DMS53 (cell line): ENCODE data around the gene ZNF521.

Source experiments
- DNase-seq: peaks from one replicate; lab custom pipeline; 2025; lab: John Stamatoyannopoulos, UW

ZNF521 gene

DNA sequence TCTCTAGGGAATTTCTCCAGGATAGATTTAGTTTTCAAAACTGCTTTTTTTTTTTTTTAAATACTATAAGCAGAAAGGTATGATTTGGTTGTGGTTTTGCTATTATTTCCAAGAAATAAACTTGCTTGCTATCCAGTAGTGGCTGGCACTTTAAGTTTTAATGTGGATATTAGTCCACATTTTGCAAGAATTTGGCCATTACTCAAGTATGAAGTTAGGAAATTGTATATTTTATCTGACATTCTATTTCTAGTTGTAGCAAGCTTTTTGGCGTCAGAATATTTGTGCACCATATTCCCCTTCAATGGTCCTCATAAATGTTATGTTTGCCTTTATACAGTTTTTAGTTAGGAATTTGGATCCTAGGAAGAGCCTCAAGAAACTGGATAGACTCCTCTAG, 226.3 kb downstream of the ZNF521 start:
- no peak for DNase-seq

DNA sequence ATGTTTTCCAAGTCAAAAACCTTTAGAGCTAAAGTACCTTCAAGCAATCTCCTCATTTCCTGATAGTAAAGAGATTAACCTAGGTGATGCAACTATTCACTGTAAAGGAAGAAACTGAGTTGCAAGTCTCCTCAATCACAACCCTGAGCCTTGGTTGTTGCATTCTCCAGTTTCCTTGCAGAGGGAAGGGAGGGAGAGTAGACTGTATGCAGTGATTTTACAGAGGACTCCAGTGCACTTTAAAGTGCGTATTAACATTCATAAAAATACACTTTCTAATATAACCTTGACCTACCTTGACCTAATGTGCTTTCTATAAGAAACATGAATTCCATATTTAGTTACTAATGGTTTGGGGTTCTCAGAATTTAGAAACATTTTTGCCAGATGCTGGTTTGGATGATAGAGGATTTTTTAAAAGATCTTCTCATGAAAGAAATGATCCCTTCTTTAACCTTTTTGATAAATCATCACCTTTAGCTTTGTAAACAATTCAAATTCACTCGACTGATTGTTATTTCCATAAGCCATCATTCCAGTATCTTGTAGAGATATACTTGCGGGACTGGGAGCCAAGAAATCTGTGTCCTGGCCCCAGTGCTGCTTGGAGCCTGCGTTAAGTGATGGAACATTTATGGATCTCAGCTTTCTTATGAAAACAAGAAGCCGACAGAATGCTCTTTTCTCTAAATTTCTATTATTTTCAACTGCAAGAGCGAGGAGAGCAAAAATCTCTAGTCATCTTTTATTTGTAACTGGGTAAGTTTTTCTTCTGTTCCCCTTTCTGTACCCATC, 228.3 kb downstream of the ZNF521 start:
- no peak for DNase-seq

- no peak for DNase-seq
These were observed 230.5 kb downstream of the ZNF521 start for GRCh38 chr18:25121442-25121841.

DNA sequence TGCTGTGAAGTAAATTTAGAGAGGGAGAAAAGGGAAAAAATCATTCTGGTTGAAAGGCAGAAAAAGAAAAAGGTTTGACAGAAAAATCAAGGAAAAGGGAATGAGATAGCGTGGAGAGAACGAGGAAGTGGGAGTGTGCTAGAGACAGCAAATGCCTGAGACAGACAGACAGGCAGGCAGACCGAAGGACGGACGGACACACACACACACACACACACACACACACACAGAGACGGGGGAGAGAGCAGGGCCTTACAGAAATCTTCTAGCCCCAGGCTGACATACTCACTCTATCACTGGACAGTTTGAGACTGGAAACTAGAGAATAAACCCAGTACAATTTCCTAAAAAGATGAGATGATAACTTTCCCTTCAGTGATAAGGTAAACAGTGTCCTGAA, 238.4 kb downstream of the ZNF521 start:
- no peak for DNase-seq

GRCh38 chr18:25112821-25113434, 239.0 kb downstream of the ZNF521 start:
- DNase-seq, result no peak

GRCh38 chr18:25111377-25112288, 240.3 kb downstream of the ZNF521 start:
- no peak for DNase-seq

- DNase-seq, result no peak
These were observed 242.5 kb downstream of the ZNF521 start for GRCh38 chr18:25109484-25109883.

DNA sequence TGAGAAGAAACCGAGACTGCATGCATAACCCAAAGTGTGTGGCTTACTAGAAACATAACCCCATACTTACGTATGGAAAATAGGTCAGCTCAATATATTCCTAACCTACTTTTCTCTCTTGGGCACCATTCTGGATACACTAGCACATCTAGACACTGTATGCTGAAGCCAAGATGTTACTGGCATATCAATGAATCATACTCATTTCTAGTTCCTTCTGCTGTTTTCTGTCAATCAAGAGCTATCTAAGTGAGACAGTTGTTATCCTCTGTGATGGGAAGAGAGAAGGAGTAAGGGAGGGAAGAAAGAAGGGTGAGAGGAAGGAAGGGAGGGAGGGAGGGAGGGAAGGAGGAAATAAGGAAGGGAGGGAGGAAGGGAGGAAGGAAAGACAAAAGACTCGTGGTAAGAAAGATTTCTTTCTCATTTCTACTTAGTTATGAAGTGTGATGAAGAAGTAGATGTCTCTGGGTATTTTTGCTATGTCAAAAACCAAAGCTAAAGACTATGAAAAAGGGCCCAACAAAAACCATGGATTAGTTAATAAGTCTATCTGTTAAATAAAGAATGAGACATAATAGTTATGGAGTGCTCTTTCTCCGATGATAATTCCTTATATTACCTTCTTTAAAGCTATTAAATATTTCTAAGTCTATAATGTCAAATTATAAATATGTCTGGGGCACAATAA, 248.4 kb downstream of the ZNF521 start:
- no peak for DNase-seq

- peak; percentile 9 for DNase-seq
These were observed 249.3 kb downstream of the ZNF521 start for GRCh38 chr18:25102662-25103061.

DNA sequence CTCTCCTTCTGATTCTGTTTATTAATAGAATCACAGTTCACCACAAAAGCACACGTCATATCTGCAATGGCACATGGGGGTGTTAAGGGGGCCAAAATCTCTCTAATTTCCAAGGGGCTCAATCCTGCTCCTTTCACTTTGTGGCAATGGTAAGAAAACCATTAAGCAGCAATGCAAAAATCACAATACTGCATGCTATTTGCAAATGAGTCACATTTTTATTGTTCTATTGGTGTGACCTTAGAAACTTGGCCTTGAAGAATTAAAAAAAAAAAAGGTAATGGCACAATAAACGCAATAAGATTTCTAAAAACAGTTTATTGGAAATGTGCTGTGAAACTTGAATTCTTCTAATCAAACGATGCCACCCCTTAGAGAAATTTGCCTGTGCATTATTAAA, 251.5 kb downstream of the ZNF521 start:
- DNase-seq, result no peak

DNA sequence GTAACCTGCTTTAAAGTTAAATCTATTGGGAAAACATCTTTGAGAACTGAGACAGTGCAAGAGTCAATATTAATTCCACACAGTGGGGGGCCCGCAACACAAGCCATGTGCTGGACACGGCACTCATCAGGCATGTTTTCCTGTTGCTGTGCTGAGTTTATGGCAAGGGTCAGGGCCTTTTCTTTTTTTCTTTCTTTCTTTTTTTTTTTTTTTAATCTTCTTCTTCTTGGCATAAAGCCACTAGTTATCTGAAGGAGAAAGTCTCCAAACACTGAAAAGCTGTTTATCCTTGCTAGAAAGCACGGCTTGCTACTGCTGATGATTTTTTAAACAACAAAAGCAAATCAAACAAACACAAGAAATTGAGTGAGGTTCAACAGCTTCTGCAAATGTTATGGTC, 252.1 kb downstream of the ZNF521 start:
- peak; percentile 2 for DNase-seq

DNA sequence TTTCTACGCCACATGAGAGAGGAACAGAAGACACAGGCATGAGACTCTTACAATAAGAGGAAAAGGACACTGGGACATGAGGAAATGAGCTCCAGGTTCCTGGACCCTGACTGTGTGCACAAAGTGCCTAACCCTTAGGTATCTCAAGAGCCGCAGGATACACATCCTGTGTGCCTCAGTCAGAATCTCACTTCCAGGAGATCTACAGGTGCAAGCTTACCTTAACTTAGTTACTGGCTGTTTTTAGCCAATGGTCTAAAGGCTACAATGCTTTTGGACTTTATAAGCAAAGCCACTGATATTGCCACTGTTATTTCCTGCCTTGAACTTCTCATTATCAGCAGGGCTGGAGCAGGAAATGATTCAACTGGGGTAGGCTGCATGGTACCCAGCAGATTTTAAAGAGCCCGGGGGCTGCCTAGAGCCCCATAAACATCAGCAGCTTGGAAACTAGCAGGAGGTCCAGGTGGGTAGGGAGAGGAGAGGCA, 254.4 kb downstream of the ZNF521 start:
- no peak for DNase-seq

- DNase-seq, result no peak
These were observed 254.9 kb downstream of the ZNF521 start for GRCh38 chr18:25097057-25097456.

- DNase-seq, result no peak
These were observed 258.8 kb downstream of the ZNF521 start for GRCh38 chr18:25093141-25093540.

DNA sequence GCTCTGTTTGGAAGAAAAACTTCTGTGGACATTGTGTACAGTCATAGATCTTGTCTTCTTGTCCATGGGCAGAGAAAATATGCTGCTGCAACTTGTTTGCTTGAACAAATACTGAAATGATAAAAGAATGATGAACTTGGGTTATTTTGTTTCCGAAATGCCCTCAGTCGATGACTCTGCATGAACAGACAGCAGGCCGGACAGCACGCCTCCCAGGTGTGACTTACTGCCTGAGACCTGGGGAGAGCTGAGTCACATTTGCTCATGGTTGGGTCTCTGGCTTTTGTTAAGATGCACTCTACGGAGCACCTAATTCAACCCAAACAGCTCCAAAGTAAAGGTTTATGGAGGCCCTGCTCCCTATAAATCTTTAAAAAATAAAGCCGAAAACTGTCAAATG, 262.5 kb downstream of the ZNF521 start:
- DNase-seq, result no peak

DNA sequence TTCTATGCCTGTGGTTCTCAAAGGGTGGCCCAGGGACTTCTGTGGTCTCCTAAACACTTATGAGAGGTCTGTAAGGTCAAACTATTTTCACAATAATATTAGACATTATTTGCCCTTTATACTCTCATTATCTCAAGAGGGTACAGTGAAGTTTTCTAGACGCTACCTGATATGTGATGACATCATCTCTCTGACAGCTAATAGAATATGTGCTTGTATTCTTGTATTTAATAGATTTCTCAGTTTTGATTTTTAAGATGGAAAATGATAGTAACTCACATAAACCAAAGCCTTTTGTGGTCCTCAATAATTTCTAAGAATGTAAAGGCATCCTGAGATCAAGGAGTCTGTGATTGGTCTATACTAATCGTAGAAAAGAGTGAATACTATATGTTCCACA, 265.1 kb downstream of the ZNF521 start:
- DNase-seq, result no peak

GRCh38 chr18:25081001-25081400, 271.0 kb downstream of the ZNF521 start:
- no peak for DNase-seq

DNA sequence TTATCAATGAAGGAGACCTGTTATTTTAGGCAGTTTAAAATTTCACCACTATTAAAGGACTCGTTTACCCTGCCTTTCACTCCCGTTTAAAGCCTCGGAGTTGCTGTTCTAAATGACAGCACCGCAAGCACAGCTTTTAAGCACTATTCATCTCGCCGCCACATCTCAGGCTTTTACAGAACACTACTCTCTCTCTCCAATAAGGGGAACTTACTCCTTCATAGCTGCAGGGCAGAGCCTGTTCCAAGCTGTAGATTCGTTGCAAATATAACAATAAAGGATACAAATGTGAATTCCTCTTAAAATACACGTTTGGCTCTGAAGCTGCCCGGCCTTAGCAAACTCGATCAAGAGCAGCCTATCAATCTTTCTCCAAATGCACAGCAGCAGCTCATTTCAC, 271.8 kb downstream of the ZNF521 start:
- no peak for DNase-seq

DNA sequence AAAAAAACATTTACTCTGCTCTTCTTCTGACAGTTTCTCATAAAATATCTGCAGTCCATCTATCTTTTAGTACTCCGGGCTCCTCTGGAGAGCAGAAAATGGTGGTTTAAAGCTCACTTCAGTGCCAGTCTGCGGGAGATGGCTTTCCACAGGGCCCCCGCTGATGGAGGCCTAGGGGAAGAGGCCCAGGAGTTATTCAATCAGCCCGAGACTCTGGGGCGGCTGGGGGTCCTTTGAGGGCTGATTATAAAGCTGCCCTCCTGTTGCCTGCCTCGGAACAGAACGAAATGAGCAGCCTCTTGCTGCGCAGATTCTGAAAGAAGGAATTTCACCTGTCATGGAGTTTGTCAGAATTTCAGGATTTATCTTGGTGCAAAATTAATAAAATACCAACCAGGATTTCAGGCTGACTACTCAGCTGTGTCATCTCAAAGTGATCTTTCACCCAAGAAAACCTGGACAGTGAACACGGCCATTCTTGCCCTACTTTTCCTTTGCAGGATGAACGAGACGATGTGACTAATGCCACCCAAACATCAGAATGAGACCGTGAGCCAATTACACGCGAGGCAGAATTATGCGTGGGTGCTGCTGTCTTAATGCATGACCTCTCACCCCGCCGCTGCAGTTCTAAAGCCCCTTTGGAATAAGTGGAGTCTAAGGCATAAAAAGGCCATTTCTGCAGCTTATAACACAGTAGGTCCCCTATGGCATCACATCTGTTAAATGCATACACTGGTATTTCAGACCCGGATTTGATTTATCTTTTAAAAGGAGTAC, 273.8 kb downstream of the ZNF521 start:
- DNase-seq, result no peak

DNA sequence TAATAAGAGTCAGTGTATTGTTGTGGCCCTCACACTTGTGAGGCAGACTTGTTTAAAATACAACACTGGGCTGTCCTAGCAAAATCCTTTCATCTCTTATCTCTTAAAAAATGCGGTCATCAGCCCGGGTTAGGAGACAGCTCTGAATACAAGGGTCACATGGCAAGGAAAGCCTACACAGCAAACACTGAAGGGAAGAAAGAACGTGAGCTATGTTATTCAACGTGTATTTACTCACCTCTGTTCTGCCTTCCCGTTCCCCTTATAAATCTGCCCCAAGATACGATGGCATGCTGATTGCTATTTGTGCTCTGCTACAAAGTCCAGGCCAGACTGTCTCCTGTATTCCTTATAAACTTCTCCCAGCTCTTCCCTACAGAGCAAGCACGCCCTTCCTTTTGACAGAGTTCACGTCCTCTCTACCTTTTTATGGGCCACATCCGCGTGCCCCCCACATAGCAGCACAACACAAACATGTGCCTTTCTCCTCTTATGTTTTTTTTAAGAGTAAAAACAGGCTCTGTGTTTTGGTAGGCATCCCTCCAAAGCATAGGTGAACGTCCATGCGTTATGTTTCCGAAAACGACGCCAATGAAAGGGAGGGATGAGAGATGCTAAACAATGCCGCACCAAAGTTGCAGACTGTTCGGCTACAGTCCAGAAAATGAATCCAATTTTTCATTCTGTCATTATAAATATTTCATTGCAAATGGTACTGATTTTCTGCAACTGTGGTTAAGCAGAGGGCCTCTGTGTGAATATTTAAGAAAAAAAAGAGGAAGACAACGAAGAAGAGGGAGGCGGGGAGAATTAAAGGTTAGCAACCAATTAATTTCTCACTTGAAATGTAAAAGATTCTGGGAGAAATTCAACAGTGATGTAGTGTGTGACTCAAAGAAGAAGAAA, 274.7 kb downstream of the ZNF521 start:
- DNase-seq, result no peak
